B cell (primary cell): Measurements from ENCODE around the gene RGS7. TPM values are rescaled to one million over a fixed set of nuclear protein-coding genes. Genes with fewer than 3 reads are reported as not detected.

ENCODE experiments used
- ATAC-seq: fragments of 200-7000 bp; cut with Tn5 transposase; one replicate; pipeline ENCODE4 v1.10.0; 2021; ENCODE audit warnings: low read depth, mild to moderate bottlenecking, moderate number of reproducible peaks, moderate library complexity
- CTCF ChIA-PET: fragments of 350-600 bp; sonication (Branson Sonifier 250); formaldehyde crosslinking; loops from one replicate; lab custom pipeline; 2021; ENCODE audit warnings: antibody characterized with exemption, inconsistent platforms; lab: Charles Lee
- POLR2A ChIA-PET: fragments of 350-600 bp; sonication (Branson Sonifier 250); formaldehyde crosslinking; loops from one replicate; lab custom pipeline; 2021; ENCODE audit warnings: antibody characterized with exemption; lab: Charles Lee
- DNase-seq: peaks from one replicate; pipeline ENCODE4 v3.0.0; 2013
- H2AFZ ChIP-seq: 2 replicates; pipeline ENCODE4 v1.6.1; 2012; ENCODE audit warnings: mild to moderate bottlenecking, low read depth, low read length; ENCODE audit not compliant: insufficient read depth, poor library complexity, severe bottlenecking
- H3K27ac ChIP-seq, 2 donors: 1 replicate in 1 of 2; 2 replicates in 1 of 2; pipeline ENCODE4 v1.5.1; 2012 to 2013; ENCODE audit warnings: low read length in 2 of 2, mild to moderate bottlenecking in 2 of 2, moderate library complexity in 1 of 2
- H3K27me3 ChIP-seq, 4 experiments: fragments of 200-600 bp in 1 of 4; sonication (generic) in 1 of 4; replicated peaks in 1 of 4; 1 replicate in 2 of 4; 2 replicates in 2 of 4; pipeline versions ENCODE4 v1.6.1 to v1.7.0; 2013 to 2016; ENCODE audit warnings: low read length in 3 of 4, mild to moderate bottlenecking in 2 of 4, mixed read lengths in 1 of 4, moderate library complexity in 1 of 4; ENCODE audit not compliant: insufficient read depth in 4 of 4, control insufficient read depth in 3 of 4; ENCODE audit errors: control extremely low read depth in 1 of 4
- H3K36me3 ChIP-seq, 2 experiments: replicated peaks in 1 of 2; 1 replicate in 1 of 2; 2 replicates in 1 of 2; pipeline versions ENCODE4 v1.6.1 to v1.7.1; 2013; ENCODE audit warnings: low read length in 1 of 2; ENCODE audit not compliant: insufficient read depth in 2 of 2, control insufficient read depth in 1 of 2; ENCODE audit errors: control extremely low read depth in 1 of 2, extremely low read depth in 1 of 2
- H3K4me1 ChIP-seq, 2 donors: fragments of 200-600 bp in 1 of 2; sonication (generic) in 1 of 2; 1 replicate in 1 of 2; 2 replicates in 1 of 2; pipeline versions ENCODE4 v1.5.1 to v1.6.1; 2013 to 2017; ENCODE audit warnings: low read length in 2 of 2; ENCODE audit not compliant: control insufficient read depth in 2 of 2, insufficient read depth in 2 of 2
- H3K4me2 ChIP-seq: replicated peaks from 2 replicates; pipeline ENCODE3; 2012; ENCODE audit warnings: mild to moderate bottlenecking, low read depth, low read length; ENCODE audit not compliant: poor library complexity, severe bottlenecking
- H3K4me3 ChIP-seq, 5 experiments: fragments of 200-600 bp in 1 of 5; sonication (generic) in 1 of 5; 1 replicate in 3 of 5; 2 replicates in 2 of 5; pipeline versions ENCODE4 v1.5.1 to v1.7.0; 2011 to 2016; ENCODE audit warnings: low read length in 4 of 5, mild to moderate bottlenecking in 4 of 5, low read depth in 2 of 5, control low read depth in 1 of 5, moderate library complexity in 1 of 5; ENCODE audit not compliant: insufficient read depth in 1 of 5; ENCODE audit errors: control extremely low read depth in 1 of 5, extremely low read depth in 1 of 5
- H3K79me2 ChIP-seq: fragments of 200-600 bp; sonication (generic); one replicate; pipeline ENCODE4 v1.6.0; 2016; ENCODE audit warnings: low read length; ENCODE audit not compliant: control insufficient read depth, insufficient read depth
- H3K9ac ChIP-seq: fragments of 200-600 bp; sonication (generic); 2 replicates; pipeline ENCODE4 v1.6.1; 2017; ENCODE audit warnings: mild to moderate bottlenecking, low read length, moderate library complexity
- H3K9me3 ChIP-seq, 3 donors: one replicate each; pipeline versions ENCODE4 v1.6.1 to v1.7.1; 2013; ENCODE audit warnings: low read length in 2 of 3; ENCODE audit not compliant: control insufficient read depth in 2 of 3, insufficient read depth in 1 of 3; ENCODE audit errors: control extremely low read depth in 1 of 3
- H4K20me1 ChIP-seq: 2 replicates; pipeline ENCODE4 v1.6.0; 2012; ENCODE audit warnings: mild to moderate bottlenecking, low read length; ENCODE audit not compliant: insufficient read depth, control insufficient read depth, poor library complexity, severe bottlenecking
- H3K27ac Mint-ChIP-seq: one replicate; pipeline ENCODE4 v1.8.0; 2021; ENCODE audit warnings: mixed read lengths
- H3K27me3 Mint-ChIP-seq: one replicate; pipeline ENCODE4 v1.8.0; 2021; ENCODE audit warnings: mixed read lengths
- H3K4me1 Mint-ChIP-seq: one replicate; pipeline ENCODE4 v1.8.0; 2021; ENCODE audit warnings: mixed read lengths
- H3K4me3 Mint-ChIP-seq: one replicate; pipeline ENCODE4 v1.8.0; 2021; ENCODE audit warnings: mixed read lengths
- H3K9me3 Mint-ChIP-seq: one replicate; pipeline ENCODE4 v1.8.0; 2022; ENCODE audit warnings: mixed read lengths; ENCODE audit not compliant: insufficient read depth
- CTCF ChIP-seq: fragments of 200-600 bp; IDR thresholded peaks from one replicate; pipeline ENCODE4 v1.8.0; 2022; ENCODE audit warnings: antibody characterized with exemption, mild to moderate bottlenecking
- EZH2 ChIP-seq: IDR thresholded peaks from 2 replicates; pipeline ENCODE4 v1.6.1; 2012; ENCODE audit warnings: borderline replicate concordance, low read depth, mild to moderate bottlenecking, moderate library complexity, low read length; ENCODE audit not compliant: insufficient read depth, poor library complexity, severe bottlenecking
- WGBS: methylation state at CpG from one replicate; pipeline ENCODE4 v1.1.5; 2013; ENCODE audit warnings: missing lambda C conversion rate; ENCODE audit not compliant: insufficient coverage; 5-methylcytosine and 5-hydroxymethylcytosine counted together
- intact Hi-C: fragments of 100-400 bp; cut with micrococcal nuclease; formaldehyde crosslinking; loops from one replicate; pipeline ENCODE4 v1.10.0; 2022
- polyA plus RNA-seq: library from polyadenylated mRNA; depleted of rRNA; stranded (reverse); fragments of >200 nt; gene quantifications from 2 replicates; pipeline ENCODE4 v1.2.3, GENCODE V29; 2012
- total RNA-seq, 2 donors: library from RNA; stranded (reverse); fragments of 120-200 nt in 1 of 2; gene quantifications; 1 replicate in 1 of 2; 2 replicates in 1 of 2; pipeline versions ENCODE4 v1.2.3 to v1.2.4, GENCODE V29; 2013 to 2022

The RGS7 gene
- total and polyA plus RNA-seq, 2 donors (not counting 1 experiment from before 2014, with no cell fraction given) = 0.15 to 1.8 TPM

GRCh38 chr1:241357366-241358340 is 648 bp upstream of the RGS7 start:
- WGBS = 8% methylated on average over 24 of the region's 33 CpGs

More at GRCh38 chr1:241357366-241358340, 648 bp upstream of the RGS7 start:
- ChIA-PET POLR2A (no interaction called here), CTCF (no interaction called here)
- TF ChIP-seq CTCF = no peak
- no peak for TF ChIP-seq EZH2
- DNase-seq (no peak), ATAC-seq (no peak)
- Mint-ChIP-seq H3K9me3 (no peaks in the 10 kb centered on the region), H3K4me1 (peaks cover 14% of the 10 kb centered on the region), H3K27me3 (peaks cover 57% of the 10 kb centered on the region), H3K27ac (no peak overlapping the region), H3K4me3 (peak overlapping the region; percentile 83)
- H3K4me1 ChIP-seq = peaks cover 8 to 12% of the 10 kb centered on the region in 2 donors
- peak overlapping the region; percentile 74 for H2AFZ ChIP-seq
- no peaks in the 10 kb centered on the region for H3K36me3 ChIP-seq
- intact Hi-C loops = no loop called here
- peak overlapping the region; percentile 80 for H3K4me2 ChIP-seq
- no peaks in the 10 kb centered on the region for H4K20me1 ChIP-seq
- H3K4me3 ChIP-seq = peak overlapping the region in 3 of 5 experiments; percentile 52 to 75 (median 62)
- no peaks in the 10 kb centered on the region for H3K9me3 ChIP-seq
- H3K27me3 ChIP-seq = peaks cover 0 to 22% (median 10%) of the 10 kb centered on the region in 4 experiments
- H3K27ac ChIP-seq = no peak overlapping the region
- no peaks in the 10 kb centered on the region for H3K79me2 ChIP-seq
- peak overlapping the region; percentile 65 for H3K9ac ChIP-seq
